Sigmoid colon (tissue), 7 donors: ENCODE results near the gene RANBP17. TPM values are rescaled to one million over a fixed set of nuclear protein-coding genes. Genes with fewer than 3 reads are reported as not detected.

Source experiments
- DNase-seq: peaks from one replicate; pipeline ENCODE4 v3.0.0-alpha.2; 2019
- H3K27ac ChIP-seq, 4 donors: fragments of 200-600 bp; sonication (generic); one replicate each; pipeline ENCODE4 v1.5.1; 2016 to 2019; ENCODE audit warnings: mild to moderate bottlenecking in 1 of 4
- H3K27me3 ChIP-seq, 3 donors: fragments of 200-600 bp; sonication (generic); one replicate each; pipeline ENCODE4 v1.5.1; 2019; ENCODE audit warnings: mild to moderate bottlenecking in 1 of 3
- H3K36me3 ChIP-seq, 4 donors: fragments of 200-600 bp; sonication (generic); one replicate each; pipeline ENCODE4 v1.5.1; 2016 to 2019
- H3K4me1 ChIP-seq, 4 donors: fragments of 200-600 bp; sonication (generic); one replicate each; pipeline ENCODE4 v1.5.1; 2017 to 2019
- H3K4me3 ChIP-seq, 4 donors: fragments of 200-600 bp; sonication (generic); one replicate each; pipeline ENCODE4 v1.5.1; 2017 to 2019; ENCODE audit warnings: mild to moderate bottlenecking in 2 of 4, moderate library complexity in 1 of 4
- H3K9me3 ChIP-seq, 4 donors: fragments of 200-600 bp in 3 of 4; sonication (generic) in 3 of 4; one replicate each; pipeline versions ENCODE4 v1.5.1 to v1.6.1; 2013 to 2019
- CTCF ChIP-seq, 4 experiments: fragments of 450-650 bp in 3 of 4; fragments of 200-600 bp in 1 of 4; IDR thresholded peaks; one replicate each; pipeline ENCODE4 v1.5.1; 2016 to 2019; ENCODE audit warnings: antibody characterized with exemption in 4 of 4, mild to moderate bottlenecking in 3 of 4, moderate library complexity in 2 of 4
- EP300 ChIP-seq, 4 donors: sonication (generic); formaldehyde crosslinking; IDR thresholded peaks; one replicate each; pipeline ENCODE4 v1.6.1; 2017; ENCODE audit warnings: antibody characterized with exemption in 4 of 4
- POLR2A ChIP-seq, 2 donors: fragments of 450-650 bp; IDR thresholded peaks; one replicate each; pipeline ENCODE4 v1.6.1; 2016; ENCODE audit warnings: antibody characterized with exemption in 2 of 2, mild to moderate bottlenecking in 2 of 2, moderate library complexity in 2 of 2
- POLR2AphosphoS5 ChIP-seq, 4 donors: sonication (generic); formaldehyde crosslinking; IDR thresholded peaks; one replicate each; pipeline ENCODE4 v1.6.1; 2017; ENCODE audit warnings: antibody characterized with exemption in 4 of 4
- WGBS, 2 donors: extraction: QIAGEN DNeasy Blood & Tissue Kit; methylation state at CpG; one replicate each; pipeline ENCODE4 v1.1.7; 2013; 5-methylcytosine and 5-hydroxymethylcytosine counted together
- intact Hi-C: fragments of 100-400 bp; cut with DNase I; formaldehyde crosslinking; loops from one replicate; pipeline ENCODE4 v1.15.1; 2023
- polyA plus RNA-seq, 3 donors: library from polyadenylated mRNA; stranded (reverse); fragments of 200-250 nt; gene quantifications; one replicate each; pipeline ENCODE4 v1.2.3, GENCODE V29; 2013
- total RNA-seq, 4 donors: library from RNA; depleted of rRNA; stranded (reverse); fragments of >200 nt; gene quantifications; one replicate each; pipeline ENCODE4 v1.1.0, GENCODE V29; 2016
- donor health status: healthy with polysubstance abuse.
- donor health status: Bipolar disorder and iron deficiency.
- donor health status: healthy.

Gene RANBP17
- total and polyA plus RNA-seq, 7 donors, result 0.23 to 25.8 (median 11.4) TPM

- H3K27ac ChIP-seq, result no peak overlapping the region
- H3K4me3 ChIP-seq, result no peak overlapping the region
- no peaks in the 10 kb centered on the region for H3K27me3 ChIP-seq
- intact Hi-C loops, result no loop called here
- DNase-seq, result no peak
- H3K36me3 ChIP-seq, result no peaks in the 10 kb centered on the region
- H3K4me1 ChIP-seq, result no peaks in the 10 kb centered on the region
- 63 to 75% methylated on average over 2 of the region's 2 CpGs for WGBS, 2 donors
- no peaks in the 10 kb centered on the region for H3K9me3 ChIP-seq
- TF ChIP-seq CTCF (IDR thresholded peaks at IDR 0.05) (no peak), EP300 (IDR thresholded peaks at IDR 0.05) (no peak), POLR2AphosphoS5 (IDR thresholded peaks at IDR 0.05) (no peak), POLR2A (IDR thresholded peaks at IDR 0.05) (no peak)
Measured at GRCh38 chr5:170849374-170849773, 12.4 kb upstream of the RANBP17 start.

GRCh38 chr5:170854566-170854965 is 7.3 kb upstream of the RANBP17 start:
- no peak for DNase-seq
- H3K36me3 ChIP-seq, result no peaks in the 10 kb centered on the region
- 81 to 93% methylated on average over 6 of the region's 6 CpGs for WGBS, 2 donors
- H3K4me1 ChIP-seq, result no peaks in the 10 kb centered on the region
- no peaks in the 10 kb centered on the region for H3K27me3 ChIP-seq
- H3K4me3 ChIP-seq, result no peak overlapping the region
- intact Hi-C loops, result no loop called here
- H3K27ac ChIP-seq, result no peak overlapping the region
- TF ChIP-seq EP300 (IDR thresholded peaks at IDR 0.05) (no peak), POLR2AphosphoS5 (IDR thresholded peaks at IDR 0.05) (no peak), POLR2A (IDR thresholded peaks at IDR 0.05) (no peak), CTCF (IDR thresholded peaks at IDR 0.05) (no peak)
- H3K9me3 ChIP-seq, result no peaks in the 10 kb centered on the region

- 58 to 81% methylated on average over 2 of the region's 2 CpGs for WGBS, 2 donors
- no peak for DNase-seq
Measured at GRCh38 chr5:170857066-170857465, 4.8 kb upstream of the RANBP17 start.

GRCh38 chr5:170860415-170860814 is 1.4 kb upstream of the RANBP17 start:
- intact Hi-C loops, result no loop called here
- peaks cover 0 to 17% (median 7%) of the 10 kb centered on the region in 4 donors for H3K4me1 ChIP-seq
- H3K4me3 ChIP-seq, result no peak overlapping the region
- H3K36me3 ChIP-seq, result no peaks in the 10 kb centered on the region
- TF ChIP-seq CTCF (IDR thresholded peaks at IDR 0.05) (no peak), POLR2AphosphoS5 (IDR thresholded peaks at IDR 0.05) (no peak), POLR2A (IDR thresholded peaks at IDR 0.05) (no peak), EP300 (IDR thresholded peaks at IDR 0.05) (no peak)
- no peak for DNase-seq
- H3K27me3 ChIP-seq, result no peaks in the 10 kb centered on the region
- peaks cover 0 to 10% (median 9%) of the 10 kb centered on the region in 4 donors for H3K9me3 ChIP-seq
- H3K27ac ChIP-seq, result no peak overlapping the region

More at GRCh38 chr5:170857066-170857465, 4.8 kb upstream of the RANBP17 start:
- no peaks in the 10 kb centered on the region for H3K36me3 ChIP-seq
- H3K27me3 ChIP-seq, result no peaks in the 10 kb centered on the region
- intact Hi-C loops, result no loop called here
- TF ChIP-seq POLR2AphosphoS5 (IDR thresholded peaks at IDR 0.05) (no peak), CTCF (IDR thresholded peaks at IDR 0.05) (no peak), POLR2A (IDR thresholded peaks at IDR 0.05) (no peak), EP300 (IDR thresholded peaks at IDR 0.05) (no peak)
- H3K4me3 ChIP-seq, result no peak overlapping the region
- peaks cover 0 to 6% (median 0%) of the 10 kb centered on the region in 4 donors for H3K4me1 ChIP-seq
- H3K9me3 ChIP-seq, result peaks cover 0 to 10% (median 9%) of the 10 kb centered on the region in 4 donors
- H3K27ac ChIP-seq, result no peak overlapping the region
